Right lobe of liver (tissue), 6 donors: ENCODE results near the gene IL18BP. TPM values are rescaled to one million over a fixed set of nuclear protein-coding genes. Genes with fewer than 3 reads are reported as not detected.

Experiments used
- ATAC-seq, 4 donors: fragments of 200-7000 bp; cut with Tn5 transposase; one replicate each; pipeline ENCODE4 v1.9.1; 2020; ENCODE audit warnings: mild to moderate bottlenecking in 4 of 4, moderate library complexity in 4 of 4
- DNase-seq, 3 donors: peaks; one replicate each; pipeline ENCODE4 v3.0.0-alpha.2; 2020
- H3K27ac ChIP-seq, 3 donors: fragments of 200-600 bp; one replicate each; pipeline ENCODE4 v1.8.0; 2022
- H3K27me3 ChIP-seq, 2 donors: fragments of 200-600 bp; one replicate each; pipeline ENCODE4 v1.8.0; 2022
- H3K36me3 ChIP-seq, 4 donors: fragments of 200-600 bp; sonication (generic) in 1 of 4; one replicate each; pipeline versions ENCODE4 v1.5.1 to v1.8.0; 2017 to 2022; ENCODE audit warnings: control low read depth in 1 of 4
- H3K4me1 ChIP-seq, 4 donors: fragments of 200-600 bp; sonication (generic) in 1 of 4; one replicate each; pipeline versions ENCODE4 v1.5.1 to v1.8.0; 2017 to 2022; ENCODE audit warnings: control low read depth in 1 of 4
- H3K4me3 ChIP-seq, 3 donors: fragments of 200-600 bp; one replicate each; pipeline ENCODE4 v1.8.0; 2022
- H3K9me3 ChIP-seq, 4 donors: fragments of 200-600 bp; sonication (generic) in 1 of 4; one replicate each; pipeline versions ENCODE4 v1.5.1 to v1.8.0; 2017 to 2022; ENCODE audit warnings: control low read depth in 1 of 4
- CTCF ChIP-seq, 4 donors: fragments of 200-600 bp in 3 of 4; fragments of 450-650 bp in 1 of 4; IDR thresholded peaks; one replicate each; pipeline versions ENCODE4 v1.5.1 to v1.8.0; 2016 to 2022; ENCODE audit warnings: antibody characterized with exemption in 4 of 4, mild to moderate bottlenecking in 2 of 4
- POLR2A ChIP-seq: fragments of 450-650 bp; IDR thresholded peaks from one replicate; pipeline ENCODE4 v1.6.1; 2017; ENCODE audit warnings: antibody characterized with exemption, mild to moderate bottlenecking
- WGBS: methylation state at CpG from one replicate; pipeline ENCODE4 v1.1.6; 2018; ENCODE audit warnings: low coverage, low lambda C conversion rate; ENCODE audit not compliant: insufficient coverage; ENCODE audit errors: missing lambda C conversion rate; 5-methylcytosine and 5-hydroxymethylcytosine counted together
- intact Hi-C, 2 donors: fragments of 100-400 bp; cut with DNase I; formaldehyde crosslinking; loops; one replicate each; pipeline versions ENCODE4 v1.11.2 to v1.14.1; 2022
- total RNA-seq, 6 experiments: library from RNA; depleted of rRNA in 2 of 6; stranded (reverse); fragments of >200 nt in 2 of 6; fragmentation: NEBNext Ultra II Directional in 3 of 6; extraction: Animal tissue kit (Norgen Biotek cat#: 25700) in 3 of 6; gene quantifications; one replicate each; pipeline versions ENCODE4 v1.1.0 to v1.2.4, GENCODE V29; 2016 to 2023
- donor health status: DM: no; HTN: yes; CAD: no.
- donor health status: DM: no; HTN: no; CAD: no.
- donor health status: DM: no; HTN: no; CAD: no.
- donor health status: DM: no; HTN: yes; CAD: no.
- donor health status: DM: no; HTN: yes; CAD: no.

Gene IL18BP
- total RNA-seq, 6 experiments from 2014 or later = 2.2 to 13.0 (median 3.7) TPM

GRCh38 chr11:72005347-72006260 is 6.9 kb downstream of the IL18BP start:
- Histone ChIP-seq H3K36me3 (peaks cover 12 to 84% (median 49%) of the 10 kb centered on the region in 4 donors), H3K27ac (no peak overlapping the region)

GRCh38 chr11:72006309-72007088 is 7.8 kb downstream of the IL18BP start:
- Histone ChIP-seq H3K27me3 (no peaks in the 10 kb centered on the region), H3K4me3 (no peak overlapping the region), H3K9me3 (no peaks in the 10 kb centered on the region), H3K36me3 (peaks cover 12 to 85% (median 54%) of the 10 kb centered on the region in 4 donors), H3K27ac (no peak overlapping the region), H3K4me1 (no peaks in the 10 kb centered on the region)
- TF ChIP-seq POLR2A (no peak), CTCF (IDR thresholded peaks at IDR 0.05) (no peak)
- WGBS = 85% methylated on average over 3 of the region's 8 CpGs
- no peak for ATAC-seq
- intact Hi-C loops = no loop called here
- no peak for DNase-seq

More at GRCh38 chr11:72005347-72006260, 6.9 kb downstream of the IL18BP start:
- H3K9me3 ChIP-seq = no peaks in the 10 kb centered on the region
- H3K4me3 ChIP-seq = no peak overlapping the region
- TF ChIP-seq POLR2A (no peak), CTCF (IDR thresholded peaks at IDR 0.05) (no peak)
- DNase-seq (no peak), ATAC-seq (no peak)
- WGBS = 91% methylated on average over 12 of the region's 20 CpGs
- no peaks in the 10 kb centered on the region for H3K27me3 ChIP-seq
- H3K4me1 ChIP-seq = no peaks in the 10 kb centered on the region
- intact Hi-C loops = no loop called here

- H3K4me1 ChIP-seq = no peaks in the 10 kb centered on the region
- H3K36me3 ChIP-seq = peaks cover 12 to 86% (median 58%) of the 10 kb centered on the region in 4 donors
- WGBS = 87% methylated on average over 10 of the region's 15 CpGs
- ATAC-seq (no peak), DNase-seq (no peak)
- H3K27ac ChIP-seq = no peak overlapping the region
- H3K27me3 ChIP-seq = no peaks in the 10 kb centered on the region
- no peaks in the 10 kb centered on the region for H3K9me3 ChIP-seq
- intact Hi-C loops = no loop called here
- TF ChIP-seq CTCF (IDR thresholded peaks at IDR 0.05) = no peak
- TF ChIP-seq POLR2A = no peak
- no peak overlapping the region for H3K4me3 ChIP-seq
Measured at GRCh38 chr11:72007089-72007476, 8.4 kb downstream of the IL18BP start.

GRCh38 chr11:72007587-72007986 is 8.9 kb downstream of the IL18BP start:
- H3K27me3 ChIP-seq = no peaks in the 10 kb centered on the region
- no peak for DNase-seq
- no peak overlapping the region for H3K4me3 ChIP-seq
- H3K4me1 ChIP-seq = peaks cover 0 to 4% (median 0%) of the 10 kb centered on the region in 4 donors
- H3K9me3 ChIP-seq = no peaks in the 10 kb centered on the region
- H3K27ac ChIP-seq = no peak overlapping the region
- H3K36me3 ChIP-seq = peaks cover 12 to 88% (median 60%) of the 10 kb centered on the region in 4 donors
- intact Hi-C loops = no loop called here
- 87% methylated on average over 3 of the region's 5 CpGs for WGBS
- TF ChIP-seq POLR2A = no peak
- TF ChIP-seq CTCF (IDR thresholded peaks at IDR 0.05) = no peak
- no peak for ATAC-seq
